Fibroblast of mammary gland (primary cell): Measurements from ENCODE around the gene SRPX.
A peak's percentile ranks its signal among the peaks of the same experiment; 100 is the strongest.

Experiments
- DNase-seq: peaks from one replicate; pipeline ENCODE4 v3.0.0-alpha.2; 2010; ENCODE audit warnings: low read depth
- H3K4me3 ChIP-seq: 2 replicates; pipeline ENCODE4 v1.5.1; 2011; ENCODE audit warnings: low read depth, mild to moderate bottlenecking, low read length, moderate library complexity; ENCODE audit not compliant: control insufficient read depth
- TF ChIP-seq, protein P1 (sequence below): conservative IDR thresholded peaks from 2 replicates; pipeline ENCODE4 v1.5.1; 2011; ENCODE audit warnings: low read depth, low read length, inconsistent platforms; ENCODE audit not compliant: control insufficient read depth, insufficient read depth

The SRPX gene

GRCh38 chrX:38149016-38149415 lies 71.7 kb downstream of the SRPX start:
- TF ChIP-seq, protein P1, sequence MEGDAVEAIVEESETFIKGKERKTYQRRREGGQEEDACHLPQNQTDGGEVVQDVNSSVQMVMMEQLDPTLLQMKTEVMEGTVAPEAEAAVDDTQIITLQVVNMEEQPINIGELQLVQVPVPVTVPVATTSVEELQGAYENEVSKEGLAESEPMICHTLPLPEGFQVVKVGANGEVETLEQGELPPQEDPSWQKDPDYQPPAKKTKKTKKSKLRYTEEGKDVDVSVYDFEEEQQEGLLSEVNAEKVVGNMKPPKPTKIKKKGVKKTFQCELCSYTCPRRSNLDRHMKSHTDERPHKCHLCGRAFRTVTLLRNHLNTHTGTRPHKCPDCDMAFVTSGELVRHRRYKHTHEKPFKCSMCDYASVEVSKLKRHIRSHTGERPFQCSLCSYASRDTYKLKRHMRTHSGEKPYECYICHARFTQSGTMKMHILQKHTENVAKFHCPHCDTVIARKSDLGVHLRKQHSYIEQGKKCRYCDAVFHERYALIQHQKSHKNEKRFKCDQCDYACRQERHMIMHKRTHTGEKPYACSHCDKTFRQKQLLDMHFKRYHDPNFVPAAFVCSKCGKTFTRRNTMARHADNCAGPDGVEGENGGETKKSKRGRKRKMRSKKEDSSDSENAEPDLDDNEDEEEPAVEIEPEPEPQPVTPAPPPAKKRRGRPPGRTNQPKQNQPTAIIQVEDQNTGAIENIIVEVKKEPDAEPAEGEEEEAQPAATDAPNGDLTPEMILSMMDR, result no peak
- no peak for DNase-seq
- H3K4me3 ChIP-seq, result no peak overlapping the region

DNA sequence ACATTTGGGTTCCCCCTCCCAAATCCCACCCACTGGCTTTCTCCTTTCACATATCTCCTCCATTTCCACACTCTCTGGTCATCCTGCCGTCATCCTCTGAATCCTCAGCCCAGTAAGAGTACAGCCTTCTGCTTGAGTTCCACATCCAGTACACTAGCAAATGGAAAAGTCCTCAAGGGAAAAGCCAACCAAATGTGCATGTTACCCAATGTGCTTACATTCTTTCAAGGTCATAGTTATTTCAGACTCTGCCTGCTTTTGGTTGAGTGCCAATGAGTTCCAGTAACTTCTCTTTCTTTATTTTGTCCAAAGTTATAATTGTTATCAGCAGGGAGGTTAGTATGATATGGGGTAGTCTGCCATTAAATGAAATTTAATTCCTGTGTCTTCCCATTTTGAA lies 78.1 kb downstream of the SRPX start:
- peak; percentile 77 for DNase-seq
- TF ChIP-seq, protein P1, result no peak

DNA sequence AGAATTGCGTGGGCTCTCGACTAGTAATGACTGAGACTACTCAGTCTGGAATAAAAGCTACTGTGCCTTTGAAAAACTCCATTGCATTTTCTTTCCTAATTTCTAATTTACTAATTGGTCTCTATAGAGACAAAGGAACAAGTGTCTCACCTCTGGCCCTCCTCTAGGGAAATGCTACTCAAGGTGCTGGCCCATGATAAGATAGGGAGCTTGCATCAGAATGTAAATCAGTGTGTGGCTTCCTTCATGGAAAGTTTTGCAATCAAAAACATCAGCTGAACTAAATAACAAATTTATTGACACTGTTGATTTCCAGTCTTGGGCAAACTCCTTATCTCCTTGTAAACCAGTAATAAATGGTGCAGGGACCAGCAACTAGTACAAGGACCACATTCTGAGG lies 81.8 kb downstream of the SRPX start:
- no peak for DNase-seq
- TF ChIP-seq, protein P1, result no peak

More for the DNA sequence above, 78.1 kb downstream of the SRPX start:
- H3K4me3 ChIP-seq, result no peak overlapping the region

DNA sequence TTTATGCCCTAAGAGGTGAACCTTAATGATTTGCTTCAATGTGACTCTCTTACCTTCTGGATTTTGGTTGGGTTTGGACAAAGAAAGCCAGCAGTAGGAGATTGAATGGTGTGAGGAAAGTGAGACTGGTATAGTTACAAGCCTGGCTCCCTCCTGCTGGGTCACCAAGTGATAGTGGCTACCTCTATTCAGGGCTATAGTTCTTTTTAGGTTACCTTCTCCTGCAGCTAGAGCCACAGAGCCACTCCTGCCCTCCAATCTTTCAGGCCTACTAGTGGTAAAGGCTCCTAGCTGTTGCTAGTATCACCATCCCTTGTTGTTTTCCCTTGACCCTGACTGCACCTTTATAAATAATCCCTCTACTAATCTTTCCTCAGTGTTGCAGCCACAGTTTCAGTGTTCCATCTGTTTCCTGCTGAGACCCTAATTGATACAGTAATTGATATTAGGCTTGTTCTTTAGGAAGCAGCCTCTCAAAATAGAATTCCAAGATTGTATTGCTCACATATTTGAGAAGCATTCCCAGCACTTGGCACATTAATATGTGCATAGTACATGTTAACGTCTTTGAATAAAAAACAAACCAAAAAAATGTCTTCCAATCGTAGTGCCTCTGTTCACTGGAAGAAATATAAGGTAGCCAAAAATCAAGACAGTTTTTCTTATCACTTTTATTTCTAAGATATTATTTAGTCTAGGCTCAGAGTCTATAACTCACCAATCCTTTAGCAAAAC lies 82.3 kb downstream of the SRPX start:
- TF ChIP-seq, protein P1, result no peak
- no peak for DNase-seq
- H3K4me3 ChIP-seq, result no peak overlapping the region

More for the DNA sequence above, 81.8 kb downstream of the SRPX start:
- no peak overlapping the region for H3K4me3 ChIP-seq

DNA sequence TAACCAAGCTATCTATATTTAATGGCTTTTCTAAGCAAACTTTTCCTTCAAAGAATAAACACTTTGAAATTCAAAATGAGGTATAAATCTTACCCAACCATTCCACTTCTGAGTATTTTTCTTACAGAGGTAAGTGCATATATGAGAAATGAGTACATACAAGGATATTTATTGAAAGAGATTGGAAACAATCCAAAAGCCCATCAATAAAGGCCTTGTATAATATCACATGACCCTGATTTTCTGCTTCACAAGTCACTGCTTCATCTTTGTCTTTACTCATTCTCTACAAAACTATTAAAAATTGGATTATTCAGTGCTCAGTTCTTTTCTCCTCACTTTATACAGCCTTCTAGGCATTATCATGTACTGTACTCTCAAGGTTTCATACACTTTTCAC lies 91.3 kb downstream of the SRPX start:
- TF ChIP-seq, protein P1, result no peak

GRCh38 chrX:38127961-38128360 lies 92.7 kb downstream of the SRPX start:
- TF ChIP-seq, protein P1, result no peak
- no peak for DNase-seq

More for the DNA sequence above, 91.3 kb downstream of the SRPX start:
- H3K4me3 ChIP-seq, result no peak overlapping the region
- DNase-seq, result no peak

More at GRCh38 chrX:38127961-38128360, 92.7 kb downstream of the SRPX start:
- H3K4me3 ChIP-seq, result no peak overlapping the region
